Activated effector memory CD4-positive, alpha-beta T cell treated with Interleukin-2 at 50 U/mL for 16 hours (primary cell): ENCODE data around the gene HRH3.
A peak's percentile ranks its signal among the peaks of the same experiment; 100 is the strongest.

Source experiments
- DNase-seq: peaks from one replicate; pipeline ENCODE4 v3.0.0-alpha.2; 2020

Gene HRH3

DNA sequence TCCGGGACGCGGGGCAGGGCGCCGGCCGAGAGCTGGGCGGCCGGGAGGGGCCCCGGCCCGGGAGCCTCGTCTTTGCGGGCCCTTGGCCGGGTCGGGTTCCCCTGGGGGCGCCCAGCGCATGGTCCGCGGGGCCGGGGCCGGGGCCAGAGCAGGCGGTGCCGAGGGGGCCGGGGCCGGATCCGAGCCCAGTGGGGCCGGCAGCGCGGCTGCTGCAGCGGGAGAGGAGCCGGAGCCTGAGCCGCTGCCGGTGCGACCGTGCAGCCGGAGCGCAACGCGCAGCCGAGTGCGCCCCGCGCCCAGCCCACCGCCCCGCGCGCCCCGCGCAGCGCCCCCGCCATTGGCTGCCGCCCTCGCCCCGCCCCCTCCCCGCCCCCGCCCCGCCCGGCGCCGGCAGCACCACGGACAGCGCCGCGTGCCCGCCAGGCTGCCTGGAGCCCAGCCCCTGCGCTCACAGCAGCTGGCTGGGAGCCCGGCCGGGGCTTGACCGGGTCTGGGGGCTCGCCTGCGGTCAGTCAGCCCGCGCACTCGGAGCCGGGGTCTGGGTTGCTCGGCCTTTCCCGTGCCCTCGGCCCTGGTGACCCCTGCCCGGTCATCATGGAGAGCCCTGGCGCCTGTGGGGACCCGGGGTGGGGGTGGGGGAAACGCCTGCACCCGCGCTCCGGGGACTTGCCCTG is at the start of gene HRH3:
Gene HRH3, minus strand, starts transcription at position 287 of the 674 bp plus-strand sequence. CDS start 308 bp downstream, outside the sequence.
- peak; percentile 37 for DNase-seq

DNA sequence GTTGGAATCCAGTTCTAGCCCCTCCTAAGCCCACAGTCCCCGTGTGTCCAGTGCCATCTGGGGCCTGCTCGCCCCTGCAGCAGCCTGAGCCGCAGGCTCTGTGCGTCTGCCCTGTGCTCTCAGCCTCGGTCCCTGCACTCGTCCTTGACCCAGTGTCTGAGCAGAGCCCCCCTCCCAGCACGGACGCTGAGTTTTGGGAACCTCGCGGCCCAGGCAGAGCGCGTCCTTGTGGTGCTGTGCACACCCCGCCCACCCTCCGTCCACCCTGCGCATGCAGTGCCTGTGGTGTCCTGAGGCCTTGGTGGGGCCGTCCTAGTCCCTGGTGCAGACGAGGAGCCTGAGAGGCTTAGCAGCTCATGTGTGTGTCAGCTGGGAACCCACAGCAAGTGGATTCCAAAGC is 49.8 kb upstream of the HRH3 start:
- DNase-seq = no peak

DNA sequence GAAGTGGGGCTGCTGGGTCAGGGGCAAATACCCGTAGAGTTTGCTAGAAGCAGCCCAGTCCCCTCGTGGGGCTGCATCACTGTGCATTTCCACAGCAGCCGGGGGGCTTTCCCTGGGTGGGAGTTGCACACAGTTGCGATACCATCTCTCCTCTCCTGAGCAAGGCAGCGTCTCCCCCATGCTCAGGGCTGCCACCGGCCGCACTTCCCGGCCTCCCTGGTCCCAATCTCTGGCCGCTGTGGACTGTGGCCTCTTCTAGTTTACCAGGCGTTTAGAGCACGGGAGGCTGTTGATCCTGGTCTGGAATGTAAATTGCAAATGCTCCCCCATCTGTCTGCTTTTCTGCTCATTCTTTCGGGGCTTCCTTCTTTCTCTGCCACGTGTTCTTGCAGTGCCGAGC is 49.3 kb upstream of the HRH3 start:
- DNase-seq = no peak

DNA sequence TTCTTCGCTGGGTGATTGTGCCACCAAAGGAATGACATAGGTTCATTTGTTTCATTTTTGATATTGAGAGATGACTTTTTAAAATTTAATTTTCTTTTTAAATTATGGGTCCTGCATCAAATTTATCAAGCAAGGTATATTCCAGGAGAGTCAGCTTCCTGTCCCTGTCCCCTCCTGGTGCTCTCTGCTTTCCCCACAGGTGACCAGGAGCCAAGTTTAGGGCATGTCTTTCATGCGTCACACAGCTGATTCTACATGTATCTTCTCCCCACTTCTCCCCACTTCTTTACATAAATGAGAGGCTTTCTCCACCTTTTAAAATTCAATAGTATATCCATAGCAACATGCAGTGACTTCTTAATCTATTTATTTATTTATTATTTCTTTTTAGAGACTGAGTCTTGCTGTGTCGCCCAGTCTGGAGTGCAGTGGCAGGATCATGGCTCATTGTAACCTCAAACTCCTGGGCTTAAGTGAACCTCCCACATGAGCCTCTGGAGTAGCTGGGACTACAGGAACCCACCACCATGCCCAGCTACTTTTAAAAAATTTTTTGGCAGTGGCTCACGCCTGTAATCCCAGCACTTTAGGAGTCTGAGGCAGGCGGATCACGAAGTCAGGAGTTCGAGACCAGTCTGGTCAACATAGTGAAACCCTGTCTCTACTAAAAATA is 48.3 kb upstream of the HRH3 start:
- DNase-seq = no peak

DNA sequence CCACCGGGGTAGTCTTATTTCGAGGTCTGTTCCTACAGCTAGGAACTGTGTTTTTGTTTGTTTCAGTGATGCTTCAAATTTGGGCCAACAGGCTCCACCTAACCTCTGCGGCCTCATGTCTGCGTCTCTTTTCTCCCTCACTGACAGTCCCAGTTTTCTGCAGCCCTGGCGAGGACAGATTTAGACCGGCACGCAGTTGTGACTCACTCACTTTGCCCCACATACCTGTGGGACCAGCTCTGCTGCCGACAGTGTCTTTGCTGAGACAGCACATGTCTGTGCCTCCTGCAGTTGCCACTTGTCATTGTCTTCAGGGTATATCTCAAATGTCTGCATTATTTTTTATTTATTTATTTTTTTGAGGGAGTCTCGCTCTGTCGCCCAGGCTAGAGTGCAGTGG is 47.5 kb upstream of the HRH3 start:
- DNase-seq = no peak

DNA sequence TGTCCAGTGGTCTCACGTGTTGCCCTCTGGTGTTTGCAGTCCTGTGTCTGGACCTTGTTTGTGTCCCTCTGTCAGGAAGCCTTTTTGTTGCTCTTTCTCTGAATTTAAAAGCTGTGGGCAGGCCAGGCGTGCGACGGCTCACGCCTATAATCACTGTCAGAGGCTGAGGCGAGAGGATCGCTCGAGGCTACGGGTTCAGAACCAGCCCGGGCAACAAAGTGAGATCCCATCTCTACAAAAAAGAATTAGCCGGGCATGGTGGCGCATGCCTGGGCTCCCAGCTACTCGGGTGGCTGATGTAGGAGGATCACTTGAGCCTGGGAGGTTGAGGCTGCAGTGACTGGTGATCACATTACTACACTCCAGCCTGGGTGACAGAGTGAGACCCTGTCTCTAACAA is 46.8 kb upstream of the HRH3 start:
- DNase-seq = no peak

DNA sequence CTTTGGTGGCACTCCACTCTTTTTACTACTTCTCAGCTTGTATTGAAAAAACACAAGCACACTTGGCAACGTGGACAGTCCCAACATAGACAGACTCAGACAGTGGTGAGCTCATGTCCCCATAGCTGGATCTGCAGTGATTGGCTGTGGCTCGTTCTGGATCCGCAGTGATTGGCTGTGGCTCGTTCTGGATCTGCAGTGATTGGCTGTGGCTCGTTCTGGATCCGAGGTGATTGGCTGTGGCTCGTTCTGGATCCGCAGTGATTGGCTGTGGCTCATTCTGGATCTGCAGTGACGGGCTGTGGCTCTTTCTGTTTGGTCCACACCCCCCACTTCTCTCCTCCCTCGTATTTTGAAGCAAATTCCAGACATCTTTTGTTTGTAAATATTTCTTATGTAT is 46.3 kb upstream of the HRH3 start:
- DNase-seq = no peak

DNA sequence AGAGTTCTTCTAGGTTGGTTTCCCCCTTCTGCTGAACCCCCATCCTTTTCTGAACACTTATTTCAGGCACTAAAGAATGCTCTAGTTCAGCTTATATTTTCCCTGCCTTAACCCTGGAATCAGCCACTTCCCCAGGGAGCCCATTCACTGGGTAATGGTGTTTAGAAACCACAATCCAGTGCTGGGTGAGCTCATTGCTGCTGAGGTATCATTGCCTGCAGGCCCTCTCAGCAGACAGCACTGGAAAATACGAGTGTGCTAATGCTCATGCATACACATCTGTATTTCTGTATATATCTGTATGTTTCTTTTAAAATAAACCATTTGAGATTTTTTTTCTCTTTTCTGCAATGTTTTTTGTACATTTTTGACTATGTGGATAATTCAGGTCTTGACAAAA is 45.3 kb upstream of the HRH3 start:
- no peak for DNase-seq

DNA sequence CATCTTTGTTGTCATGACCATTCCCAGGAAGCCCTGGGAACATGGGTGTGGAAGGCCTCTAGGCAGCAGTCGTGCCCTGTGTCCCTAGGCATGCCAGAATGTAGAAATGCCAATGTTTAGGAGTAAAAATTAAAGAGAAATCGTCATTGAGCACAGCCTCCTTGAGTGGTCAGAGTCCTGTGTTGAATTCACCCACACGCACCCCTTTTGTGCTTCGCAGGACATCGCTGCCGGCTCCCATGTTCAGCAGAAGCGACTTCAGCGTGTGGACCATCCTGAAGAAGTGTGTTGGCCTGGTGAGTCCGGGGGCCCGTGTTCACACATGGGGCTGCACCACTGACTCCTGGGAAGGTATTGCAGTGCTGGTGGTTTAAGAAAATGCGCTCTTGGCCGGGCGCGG is 43.3 kb upstream of the HRH3 start:
- no peak for DNase-seq

DNA sequence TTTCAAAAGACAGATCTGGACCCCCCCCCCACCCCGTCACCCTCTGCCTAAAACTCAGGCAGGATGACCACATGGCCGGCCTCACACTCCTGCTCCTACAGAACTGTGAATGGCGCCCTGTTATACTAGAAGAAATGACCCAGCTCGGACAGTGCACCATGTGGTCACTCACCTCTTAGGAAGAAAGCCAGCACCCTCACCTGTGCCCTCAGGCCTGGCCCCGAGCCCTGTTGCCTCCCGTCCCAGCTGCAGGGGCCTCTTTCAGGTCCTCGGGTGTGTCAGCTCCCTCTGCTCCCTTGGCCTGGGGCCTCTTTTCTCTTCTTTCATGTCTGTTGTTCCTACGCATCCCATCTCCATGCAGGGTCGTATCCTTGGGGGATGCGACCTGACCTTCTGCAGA is 42.0 kb upstream of the HRH3 start:
- no peak for DNase-seq

DNA sequence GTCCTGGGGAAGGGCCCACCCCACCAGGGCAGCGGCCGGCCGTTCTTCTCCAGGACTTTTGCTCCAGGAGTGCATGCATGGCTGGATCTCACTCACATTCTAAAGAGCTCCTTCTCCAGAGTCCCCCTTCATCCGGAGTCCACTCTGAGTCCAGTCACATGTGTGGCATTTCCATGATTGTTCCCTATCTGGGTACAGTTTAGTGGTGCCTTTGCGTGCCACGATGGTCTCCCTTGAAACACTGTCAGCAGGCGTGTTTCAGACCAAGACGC is 39.2 kb upstream of the HRH3 start:
- no peak for DNase-seq

DNA sequence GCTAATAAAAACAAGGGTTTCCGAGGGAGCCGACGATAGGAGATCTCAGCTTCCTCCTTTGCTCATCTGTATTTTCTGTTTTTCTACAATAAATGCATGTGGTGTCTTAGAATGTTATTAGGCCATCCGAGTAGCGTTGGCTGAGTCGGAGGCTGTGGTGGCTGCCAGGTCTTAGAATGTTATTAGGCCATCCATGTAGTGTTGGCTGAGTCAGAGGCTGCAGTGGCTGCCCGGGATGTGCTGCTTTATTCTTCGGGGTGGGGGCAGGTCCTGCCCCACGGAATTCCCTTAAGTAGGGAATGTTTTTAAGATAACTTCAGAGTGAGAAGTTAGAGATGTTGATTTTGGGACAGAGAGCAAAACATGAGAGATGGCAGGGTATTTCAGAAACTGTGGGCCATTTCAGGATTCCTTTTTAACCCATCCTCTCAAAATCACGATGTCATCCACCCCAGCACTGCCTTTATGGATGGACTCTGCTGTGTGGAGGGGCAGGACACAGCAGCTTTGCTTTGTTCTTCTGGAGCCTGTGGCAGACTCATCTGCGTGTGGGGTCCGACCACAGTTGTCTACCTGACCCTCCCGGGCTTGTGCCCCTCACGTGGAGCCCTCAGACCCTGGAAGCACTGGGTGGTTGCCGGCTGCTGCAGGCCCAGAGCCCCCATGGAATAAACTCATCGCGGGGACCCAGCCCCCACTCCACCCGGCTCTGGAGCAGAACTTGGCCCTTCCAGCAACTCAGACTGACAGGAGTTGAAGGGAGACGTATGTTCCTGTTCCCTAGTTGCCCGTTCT is 38.6 kb upstream of the HRH3 start:
- DNase-seq = no peak

DNA sequence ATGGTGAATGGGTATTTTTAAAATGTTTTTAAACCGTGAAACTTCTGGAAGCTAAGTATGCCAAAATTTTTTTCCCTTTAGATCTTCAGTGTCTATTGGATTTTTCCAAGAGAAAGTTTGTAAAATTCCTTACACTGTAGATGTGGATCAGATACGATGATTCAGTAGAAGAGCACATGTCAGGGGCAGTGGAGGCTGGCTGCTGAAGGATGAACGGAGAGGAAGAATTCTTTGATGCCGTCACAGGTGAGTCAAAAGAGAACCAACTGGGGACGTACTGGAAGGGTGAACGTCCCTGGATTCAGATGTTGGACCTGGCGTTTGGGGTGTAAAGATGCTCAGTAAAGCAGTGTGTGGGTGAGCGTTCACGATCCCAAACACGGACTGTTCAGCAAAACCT is 35.9 kb upstream of the HRH3 start:
- DNase-seq = no peak

DNA sequence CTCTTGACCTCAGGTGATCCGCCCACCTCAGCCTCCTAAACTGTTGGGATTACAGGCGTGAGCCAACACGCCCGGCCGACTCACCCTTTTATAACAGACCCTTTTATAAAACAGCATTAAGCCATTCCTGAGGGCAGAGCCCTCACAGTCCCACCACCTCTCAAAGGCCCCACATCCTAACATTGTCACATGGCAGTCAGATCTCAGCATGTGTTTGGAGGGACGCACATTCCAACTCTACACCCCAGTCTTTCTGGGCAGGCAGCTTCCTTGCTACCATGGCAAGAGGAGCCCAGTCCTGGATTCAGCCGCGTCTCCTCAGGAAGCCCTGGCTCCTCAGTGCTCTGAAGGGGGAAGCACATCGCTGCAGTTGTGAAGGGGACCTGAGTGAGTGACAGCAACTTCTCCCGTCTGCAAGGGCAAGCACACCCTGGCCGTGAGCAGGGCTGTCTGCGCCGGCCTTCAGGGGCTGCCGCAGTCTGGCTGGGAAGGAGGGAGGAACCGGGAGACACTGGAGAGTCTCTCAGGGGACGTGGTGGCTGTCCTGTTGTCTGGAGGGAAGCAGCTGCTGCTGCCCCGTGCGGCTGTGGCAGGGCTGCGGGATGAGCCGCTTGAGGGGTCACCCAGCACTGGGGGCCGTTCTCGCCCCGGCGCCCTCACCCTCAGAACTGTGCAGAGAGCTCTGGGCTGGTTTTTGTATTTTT is 34.1 kb upstream of the HRH3 start:
- no peak for DNase-seq

DNA sequence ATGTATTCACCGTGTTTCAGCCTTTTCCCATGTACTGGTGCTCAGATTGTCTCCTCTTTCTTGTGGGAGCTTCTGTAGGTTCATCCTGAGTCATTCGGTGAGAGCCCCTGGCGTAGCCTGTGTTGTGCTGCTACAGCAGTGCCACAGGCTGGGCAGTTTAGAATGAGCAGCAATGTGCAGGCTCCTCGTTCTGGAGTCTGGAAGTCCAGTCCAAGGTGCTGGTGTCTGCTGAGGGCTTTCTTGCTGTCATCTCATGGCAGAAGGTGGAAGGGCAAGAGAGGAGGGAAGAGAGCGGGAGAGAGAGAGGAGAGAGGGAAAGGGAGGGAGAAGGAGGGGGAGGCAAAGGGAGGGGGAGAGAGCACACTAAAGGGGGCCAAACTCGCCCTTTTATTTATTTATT is 33.3 kb upstream of the HRH3 start:
- DNase-seq = no peak

DNA sequence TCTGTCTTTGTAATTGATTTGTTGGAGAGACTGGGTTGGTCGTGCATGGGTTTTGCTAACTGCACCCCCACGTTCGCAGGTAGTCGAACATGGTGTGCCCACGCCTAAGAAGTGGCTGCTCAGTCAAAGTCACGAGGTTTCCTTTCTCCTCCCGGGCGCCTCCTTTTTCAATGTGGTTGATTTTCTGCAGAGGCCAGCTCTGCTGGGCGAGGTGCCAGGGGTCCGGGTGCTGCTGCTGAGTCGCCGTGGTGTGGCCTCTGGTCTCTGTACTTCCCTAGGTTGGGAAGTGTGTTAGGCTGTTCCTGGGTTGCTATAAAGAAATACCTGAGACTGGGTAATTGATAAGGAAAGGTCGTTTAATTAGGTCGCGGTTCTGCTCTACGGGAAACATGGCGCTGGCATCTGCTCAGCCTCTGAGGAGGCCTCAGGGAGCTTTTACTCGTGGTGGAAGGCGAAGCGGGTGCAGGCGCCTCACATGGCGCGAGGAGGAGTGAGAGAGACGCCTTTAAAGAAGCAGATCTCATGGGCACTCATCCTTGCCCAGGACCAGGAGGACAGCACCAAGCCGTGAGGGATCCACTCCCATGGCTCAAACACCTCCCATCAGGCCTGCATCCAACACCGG is 32.4 kb upstream of the HRH3 start:
- no peak for DNase-seq

DNA sequence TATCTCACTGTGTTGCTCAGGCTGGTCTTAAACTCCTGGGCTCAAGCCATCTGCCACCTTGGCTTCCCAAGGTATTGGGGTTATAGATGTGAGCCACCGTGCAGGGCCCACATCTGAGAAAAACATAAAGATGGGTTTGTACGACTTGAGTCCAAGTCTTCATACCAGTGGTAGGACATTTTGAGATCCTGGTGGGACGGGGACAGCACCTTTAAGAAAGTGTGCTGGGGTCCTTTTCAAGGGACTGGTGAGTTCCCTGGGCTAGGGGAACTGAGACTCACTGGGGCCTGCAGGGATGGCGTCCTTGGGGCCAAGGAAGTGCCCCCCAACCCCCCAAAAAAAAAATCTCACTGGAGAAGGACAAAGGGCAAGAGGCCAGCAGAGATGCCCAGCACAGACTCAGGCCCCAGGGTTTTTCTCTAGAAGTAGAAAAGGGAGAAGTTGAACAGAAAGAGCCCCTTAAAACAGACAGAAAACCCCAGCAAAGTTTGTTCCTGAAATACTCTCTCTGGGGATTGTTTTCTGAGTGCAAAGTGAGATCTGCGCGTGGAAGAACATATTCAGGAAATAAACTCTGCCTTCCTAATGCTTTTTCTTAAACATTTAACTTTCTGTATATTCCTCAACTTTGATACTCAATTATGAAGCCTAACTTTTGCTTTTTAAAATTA is 28.9 kb upstream of the HRH3 start:
- no peak for DNase-seq

DNA sequence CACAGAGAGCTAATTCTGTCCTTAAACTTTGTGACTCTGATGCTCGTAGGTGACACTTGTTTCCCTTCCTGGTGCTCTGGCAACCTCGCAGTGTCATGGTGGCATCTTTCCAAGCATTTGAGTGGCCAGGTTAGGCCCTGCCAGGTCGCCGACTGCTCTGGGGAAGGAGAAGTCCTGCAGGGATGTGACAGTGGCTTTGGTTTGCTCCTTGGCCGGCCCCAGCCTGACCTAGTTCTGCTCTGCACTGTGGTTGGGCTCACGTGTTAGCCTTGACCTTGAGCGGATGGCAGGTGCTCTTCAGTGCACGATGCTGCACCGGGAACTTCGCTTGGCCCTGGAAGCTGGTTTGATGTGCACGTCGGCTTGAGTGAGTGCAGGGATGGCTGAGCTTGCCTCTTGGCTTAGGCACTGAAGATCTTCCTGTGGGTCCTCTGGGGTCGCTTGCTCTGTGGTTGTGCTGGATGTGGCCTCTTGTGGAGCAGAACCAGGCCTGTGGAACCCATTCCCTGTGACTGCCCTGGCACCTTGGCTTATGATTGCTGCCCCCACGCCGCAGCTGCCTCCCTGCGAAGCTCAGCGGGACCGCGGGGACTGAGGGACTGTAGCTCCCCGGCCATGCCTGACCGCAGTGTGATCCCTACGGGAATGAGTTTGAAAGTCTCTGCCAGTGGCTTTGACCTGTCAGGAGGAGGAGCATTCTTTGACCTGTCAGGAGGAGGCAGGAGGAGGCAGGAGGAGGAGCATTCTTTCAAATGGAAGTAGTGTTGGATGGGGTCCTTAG is 27.0 kb upstream of the HRH3 start:
- no peak for DNase-seq

DNA sequence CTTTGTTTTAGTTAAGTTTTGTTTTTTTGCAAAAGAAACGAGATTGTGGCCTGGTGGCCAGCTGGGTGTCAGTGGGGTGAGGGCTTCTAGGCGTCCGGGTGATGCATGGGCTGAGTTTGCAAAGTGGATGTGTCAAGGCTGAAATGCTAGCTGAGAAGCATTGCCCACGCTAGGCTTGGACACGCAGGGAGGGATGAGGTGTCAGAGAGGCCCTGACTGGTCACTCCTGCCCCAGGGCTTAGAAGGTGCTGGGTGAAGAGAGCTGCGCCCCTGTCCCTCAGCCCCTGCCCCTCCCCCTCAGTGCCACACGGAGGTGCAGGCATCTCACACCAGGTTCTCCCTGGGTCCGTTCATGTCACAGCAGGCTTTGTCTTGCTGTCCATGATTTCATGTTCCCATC is 26.4 kb upstream of the HRH3 start:
- no peak for DNase-seq

DNA sequence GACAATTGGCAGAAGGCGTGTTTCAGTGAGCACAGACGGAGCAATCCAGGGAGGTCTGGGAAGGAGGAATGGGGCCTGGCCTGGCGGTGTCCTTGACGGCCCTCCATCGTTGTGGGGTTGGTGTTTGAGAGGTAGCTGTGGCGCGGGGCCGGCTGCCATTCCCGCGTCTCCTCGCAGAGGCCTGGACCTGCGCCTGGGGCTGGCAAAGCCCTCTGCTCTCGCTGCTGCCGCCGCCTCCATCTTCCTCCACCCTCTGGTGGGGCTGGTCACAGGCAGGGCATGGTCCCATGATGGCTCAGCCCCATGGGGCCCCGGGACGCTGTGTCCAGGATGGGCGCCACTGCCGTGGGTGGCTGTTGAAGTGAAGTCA is 25.8 kb upstream of the HRH3 start:
- no peak for DNase-seq

DNA sequence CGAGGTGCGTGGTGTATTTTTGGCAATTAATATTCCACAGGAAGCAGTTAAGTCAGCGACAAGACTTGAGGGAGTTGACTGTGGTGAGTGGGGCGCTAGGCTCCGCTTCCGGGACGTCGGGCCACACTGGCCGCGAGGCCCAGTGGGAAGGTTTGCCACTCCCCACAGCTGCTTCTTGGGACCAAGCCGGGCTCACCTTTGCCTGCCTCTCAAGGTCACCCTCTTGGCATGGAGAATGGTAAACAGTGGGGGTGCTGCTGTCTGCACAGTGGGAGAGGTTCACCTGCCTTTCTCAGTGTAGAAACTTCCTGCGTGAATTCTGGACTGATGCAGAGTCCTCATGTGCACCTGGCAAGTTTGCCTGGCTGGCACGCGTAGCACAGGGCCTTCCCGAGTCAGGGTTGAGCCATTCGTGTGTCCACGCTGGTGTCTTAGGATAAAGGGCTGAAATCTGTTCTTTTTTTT is 24.6 kb upstream of the HRH3 start:
- no peak for DNase-seq
